Stimulated activated CD4-positive, alpha-beta T cell treated with anti-CD3 and anti-CD28 coated beads, Interleukin-2, amount 100 ng/mL, for 48 hours (primary cell): ENCODE measurements around the gene RUNX3.

Experiments used
- DNase-seq, 2 donors: peaks; one replicate each; pipeline ENCODE4 v3.0.0-alpha.2; 2020

Gene RUNX3

GRCh38 chr1:24963099-24963872 is 33.2 kb upstream of the RUNX3 start:
- no peak for DNase-seq

GRCh38 chr1:24961961-24962861 is 32.1 kb upstream of the RUNX3 start:
- no peak for DNase-seq

DNA sequence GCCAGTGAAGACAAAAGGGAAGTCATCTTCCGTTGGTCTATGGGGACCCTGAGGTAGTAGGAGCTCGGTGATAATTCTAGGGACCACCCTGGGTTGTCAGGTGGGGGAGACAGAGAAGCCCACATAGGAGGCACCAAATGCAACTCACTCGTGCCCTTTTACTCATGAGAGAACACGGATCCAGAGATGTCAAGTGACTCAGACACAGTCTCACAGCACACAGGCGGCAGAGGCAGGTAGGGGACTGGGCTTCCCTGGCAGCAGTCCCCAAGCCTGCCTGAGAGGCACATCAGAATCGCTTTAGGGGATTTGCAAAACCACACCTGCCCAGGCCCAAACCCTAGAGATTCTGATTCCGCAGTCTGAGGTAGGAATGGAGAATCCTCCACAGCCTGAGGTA is 31.3 kb upstream of the RUNX3 start:
- DNase-seq: no peak

DNA sequence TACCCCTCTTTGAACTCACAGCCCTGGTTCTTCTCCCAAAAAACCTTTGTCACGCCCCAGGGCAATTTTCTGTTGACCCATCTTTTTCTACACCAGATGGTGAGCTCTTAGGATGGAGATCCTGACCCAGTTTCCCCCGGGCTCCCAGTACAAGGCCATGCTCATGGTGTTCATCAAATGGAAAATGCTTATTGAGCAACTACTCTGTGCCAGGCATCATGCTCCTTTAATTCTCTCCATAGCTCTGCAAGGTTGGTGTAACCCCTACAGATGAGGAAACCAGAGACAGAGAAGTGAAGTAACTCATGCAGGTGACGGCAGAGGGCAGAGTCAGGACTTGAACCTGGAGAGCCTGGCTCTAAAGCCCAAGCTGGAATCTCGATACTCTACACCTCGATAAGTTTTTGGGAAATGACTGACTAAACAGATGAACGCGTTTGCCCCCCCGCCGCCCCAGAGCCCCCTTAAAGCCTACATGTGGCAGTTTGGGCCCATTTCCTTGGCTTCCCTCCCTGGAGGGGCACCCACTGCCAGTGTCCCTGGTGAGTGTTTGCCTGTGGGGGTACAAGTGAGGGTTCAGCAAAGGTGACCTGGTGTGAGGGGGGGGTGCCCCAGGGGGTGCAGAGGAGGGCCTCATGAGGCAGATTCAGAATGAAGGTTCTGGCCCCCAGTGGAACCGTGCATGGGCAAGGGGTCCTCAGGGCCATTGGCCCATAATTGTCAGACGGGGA is 30.2 kb upstream of the RUNX3 start:
- no peak for DNase-seq

DNA sequence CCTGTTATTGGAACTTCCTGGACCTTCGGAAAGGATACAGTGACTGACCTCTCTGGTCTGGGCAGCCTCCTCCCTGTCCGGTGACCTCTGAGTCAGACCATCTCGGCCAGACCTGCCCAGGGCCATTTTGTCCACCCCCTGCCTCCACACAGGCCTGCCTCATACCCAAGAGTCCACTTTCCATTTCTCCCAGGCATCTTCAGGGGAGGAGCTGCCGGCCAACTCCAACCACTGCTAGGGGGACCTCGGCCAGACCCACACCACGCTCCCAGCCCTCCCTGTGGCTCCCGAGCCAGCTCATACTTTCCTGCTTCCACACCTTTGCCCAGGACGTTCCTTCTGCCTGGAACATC is 29.5 kb upstream of the RUNX3 start:
- DNase-seq: no peak

DNA sequence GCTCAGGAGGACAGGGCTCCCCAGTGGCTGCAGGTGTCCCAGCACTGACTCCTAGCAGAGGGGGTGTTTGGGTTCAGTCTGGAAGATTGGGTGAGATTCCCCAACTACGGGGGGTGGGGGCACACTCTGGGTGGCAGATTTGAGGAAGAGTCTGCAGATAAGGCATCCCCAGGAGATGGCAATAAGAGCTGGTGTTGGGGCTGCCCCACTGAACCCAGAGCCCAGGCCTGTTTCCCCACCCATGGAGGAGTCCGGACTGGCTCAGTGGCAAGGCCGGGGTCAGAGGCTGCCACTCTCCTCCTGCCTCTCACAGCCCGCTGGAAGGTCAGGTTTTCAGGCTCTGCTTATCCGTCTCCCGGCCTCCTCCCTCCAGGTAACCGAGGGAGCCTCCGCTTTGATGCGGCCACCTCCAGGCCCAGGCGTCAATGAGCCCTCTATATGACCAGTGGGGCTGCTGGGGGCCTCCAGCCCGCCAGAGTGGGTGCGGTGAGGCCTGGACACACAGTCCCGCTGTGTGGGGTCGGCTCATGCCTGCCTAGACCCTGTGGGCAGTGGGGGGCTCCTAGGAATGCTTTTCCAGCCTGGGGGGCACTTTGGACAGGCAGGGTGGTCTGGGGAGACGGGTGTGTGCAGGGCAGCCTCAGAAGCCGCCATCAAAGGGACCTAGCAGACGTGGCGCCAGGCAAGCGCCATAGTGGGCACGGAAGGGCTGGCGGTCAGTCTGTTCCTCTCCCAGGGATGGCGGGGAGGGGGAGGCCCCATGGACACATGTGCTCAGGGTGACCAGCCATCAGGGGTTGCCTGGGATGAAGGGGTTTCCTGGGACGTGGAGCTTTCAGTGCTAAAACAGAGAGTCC is 28.9 kb upstream of the RUNX3 start:
- no peak for DNase-seq

DNA sequence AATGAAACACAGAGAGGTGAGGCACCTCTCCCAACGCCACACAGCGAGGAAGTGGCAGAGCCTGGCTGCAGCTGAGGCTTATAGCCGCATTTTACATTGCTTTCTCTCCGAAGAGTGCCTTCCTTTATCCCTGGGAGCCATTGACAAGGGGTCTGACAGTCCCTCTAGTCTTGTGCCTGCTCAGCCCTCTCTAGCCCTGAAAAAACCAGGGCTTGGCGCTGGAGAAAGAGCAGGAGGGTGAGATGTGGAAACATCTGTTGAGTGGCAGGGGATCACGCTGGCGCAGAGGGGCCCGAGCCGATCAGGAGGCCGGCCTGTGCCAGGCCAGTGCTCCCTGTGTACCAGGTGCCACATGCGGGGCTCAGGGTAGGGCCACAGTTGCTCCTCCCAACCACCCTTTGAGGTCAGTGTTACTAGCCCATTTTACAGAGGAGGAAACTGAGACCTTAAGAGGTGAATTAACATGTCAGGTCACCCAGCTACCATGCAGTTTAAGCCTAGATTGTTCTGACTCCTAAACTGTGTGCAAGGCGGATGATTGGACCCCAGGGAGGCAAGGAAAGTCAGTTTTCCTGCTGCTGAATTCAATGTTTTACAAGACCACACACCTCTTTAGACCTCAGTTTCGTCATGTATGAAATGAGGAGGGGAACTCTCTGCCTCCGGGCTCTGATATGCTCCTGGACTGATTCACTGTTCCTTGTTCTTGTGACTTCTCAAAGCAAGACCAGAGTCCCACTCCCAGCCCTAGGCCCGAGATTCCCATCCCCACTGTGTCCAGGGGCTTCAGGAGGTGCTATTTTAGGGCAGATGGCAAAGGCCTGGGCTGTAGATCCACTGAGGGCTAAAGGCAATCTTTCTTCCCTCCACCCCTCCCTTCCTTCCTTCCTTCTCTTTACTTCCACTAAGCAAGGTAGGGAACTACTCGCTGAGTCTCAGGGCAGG is 28.0 kb upstream of the RUNX3 start:
- DNase-seq: no peak

GRCh38 chr1:24957016-24957807 is 27.1 kb upstream of the RUNX3 start:
- DNase-seq: no peak

DNA sequence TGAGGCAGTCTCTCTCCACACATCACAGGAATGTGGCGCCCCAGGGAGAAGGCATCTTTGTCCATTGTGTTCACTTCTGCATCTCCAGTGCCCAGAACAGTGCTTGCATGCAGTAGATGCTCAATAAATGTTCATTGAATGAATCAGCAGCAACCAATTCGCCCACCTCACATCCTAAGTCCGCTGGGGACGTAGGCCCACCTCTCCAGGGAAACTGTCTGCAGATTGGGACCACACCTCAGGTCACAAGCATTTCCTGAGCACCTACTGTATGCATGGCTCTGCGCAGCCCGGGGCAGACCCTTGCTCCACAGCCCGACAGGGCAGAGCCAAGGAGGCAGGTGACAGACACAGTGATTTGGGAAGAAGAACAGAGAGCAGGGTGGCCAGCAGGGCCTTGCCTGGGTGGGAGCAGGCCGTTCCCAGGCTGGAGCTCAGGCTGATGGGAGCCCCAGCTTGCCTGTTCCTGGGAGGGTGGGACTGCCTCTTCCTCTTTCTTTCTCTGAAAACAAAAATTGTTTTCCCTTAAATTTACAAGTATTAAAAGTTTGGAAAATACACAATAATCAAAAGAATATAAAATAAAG is 25.8 kb upstream of the RUNX3 start:
- no peak for DNase-seq

DNA sequence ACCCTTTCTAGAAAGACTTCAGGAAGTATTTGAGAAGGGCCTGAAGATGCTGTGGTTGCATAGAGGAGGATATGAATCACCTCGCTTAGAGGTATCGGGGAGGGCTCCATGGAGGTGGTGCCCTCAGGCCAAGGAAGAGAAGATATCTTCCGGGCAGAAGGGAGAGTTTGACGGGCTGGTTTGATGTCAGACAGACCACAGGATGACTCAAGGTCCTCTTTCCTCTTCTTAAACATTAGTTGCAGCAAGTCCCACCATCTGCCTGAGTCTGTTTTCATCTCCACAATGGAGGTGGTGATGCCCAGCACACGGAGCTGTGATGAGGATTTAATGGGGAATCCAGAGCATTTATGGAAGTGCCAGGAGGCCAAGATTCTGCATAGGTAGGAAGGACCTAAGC is 25.1 kb upstream of the RUNX3 start:
- peak; percentile 55 to 67 for DNase-seq

GRCh38 chr1:24954631-24955030 is 24.6 kb upstream of the RUNX3 start:
- no peak for DNase-seq

DNA sequence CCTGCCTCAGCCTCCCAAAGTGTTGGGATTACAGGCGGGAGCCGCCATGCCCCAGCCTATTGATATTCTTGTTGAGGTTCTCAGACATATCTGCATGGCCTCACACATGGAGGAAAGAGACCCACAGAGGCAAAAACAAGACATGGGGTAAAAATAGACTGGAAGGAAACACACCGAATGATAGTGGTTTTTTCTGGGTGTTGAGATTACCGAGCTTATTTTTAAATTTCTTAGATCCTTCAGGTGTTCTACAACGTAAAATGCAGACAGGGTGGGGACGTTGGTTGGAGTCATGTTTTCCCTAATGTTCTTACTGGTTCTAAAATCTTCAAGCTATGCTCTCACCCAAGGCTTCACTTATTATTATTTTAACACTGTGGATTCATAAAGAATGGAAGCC is 23.9 kb upstream of the RUNX3 start:
- no peak for DNase-seq

DNA sequence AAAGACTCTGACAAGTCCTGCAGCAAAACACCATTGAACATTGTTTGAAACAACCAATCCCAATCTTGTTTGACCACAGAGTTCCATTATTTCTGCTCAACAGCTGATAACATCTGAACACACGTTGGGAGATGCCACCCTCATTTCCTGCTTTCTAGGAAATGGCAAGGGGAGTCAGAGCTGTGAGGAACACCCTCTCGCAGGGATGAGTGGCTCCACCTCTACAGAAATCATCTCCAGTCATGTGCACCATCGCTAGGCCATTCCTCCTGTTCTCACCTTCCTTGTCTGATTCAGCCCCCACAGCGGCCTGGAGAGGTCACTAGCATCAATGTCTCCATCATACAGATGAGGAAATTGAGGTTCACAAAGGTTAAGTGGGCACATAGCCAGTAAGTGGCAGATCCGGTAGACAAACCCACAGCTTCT is 22.4 kb upstream of the RUNX3 start:
- DNase-seq: no peak

DNA sequence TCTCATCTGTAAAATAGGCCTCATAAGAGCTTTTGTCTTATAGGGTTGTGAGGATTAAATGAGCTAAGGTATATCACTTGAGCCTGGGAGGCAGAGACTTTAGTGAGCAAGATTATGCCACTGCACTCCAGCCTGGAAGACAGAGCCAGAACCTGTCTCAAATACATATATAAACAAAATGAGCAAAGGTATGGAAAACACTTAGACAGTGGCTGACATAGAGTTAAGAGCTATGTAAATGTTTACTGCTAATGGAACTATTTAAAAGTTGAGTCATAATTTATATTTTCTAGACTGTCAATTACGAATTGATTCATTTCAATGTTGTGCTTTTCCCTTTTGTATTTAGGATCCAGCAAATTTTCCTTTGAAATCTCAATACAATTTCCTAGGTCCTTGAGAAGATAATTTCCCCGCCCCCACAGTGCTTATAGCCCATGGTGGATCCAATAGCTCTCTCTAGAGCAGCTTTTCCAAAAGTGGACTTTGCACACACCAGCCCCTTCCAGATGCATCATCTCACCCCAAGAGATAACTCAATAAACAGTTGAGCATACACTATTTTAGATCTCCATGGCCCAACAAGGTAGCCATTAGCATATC is 21.8 kb upstream of the RUNX3 start:
- DNase-seq: no peak

GRCh38 chr1:24951337-24951736 is 21.3 kb upstream of the RUNX3 start:
- DNase-seq: no peak

- no peak for DNase-seq
These were observed 19.3 kb upstream of the RUNX3 start for GRCh38 chr1:24949331-24949881.

GRCh38 chr1:24948079-24948827 is 18.2 kb upstream of the RUNX3 start:
- DNase-seq: no peak

DNA sequence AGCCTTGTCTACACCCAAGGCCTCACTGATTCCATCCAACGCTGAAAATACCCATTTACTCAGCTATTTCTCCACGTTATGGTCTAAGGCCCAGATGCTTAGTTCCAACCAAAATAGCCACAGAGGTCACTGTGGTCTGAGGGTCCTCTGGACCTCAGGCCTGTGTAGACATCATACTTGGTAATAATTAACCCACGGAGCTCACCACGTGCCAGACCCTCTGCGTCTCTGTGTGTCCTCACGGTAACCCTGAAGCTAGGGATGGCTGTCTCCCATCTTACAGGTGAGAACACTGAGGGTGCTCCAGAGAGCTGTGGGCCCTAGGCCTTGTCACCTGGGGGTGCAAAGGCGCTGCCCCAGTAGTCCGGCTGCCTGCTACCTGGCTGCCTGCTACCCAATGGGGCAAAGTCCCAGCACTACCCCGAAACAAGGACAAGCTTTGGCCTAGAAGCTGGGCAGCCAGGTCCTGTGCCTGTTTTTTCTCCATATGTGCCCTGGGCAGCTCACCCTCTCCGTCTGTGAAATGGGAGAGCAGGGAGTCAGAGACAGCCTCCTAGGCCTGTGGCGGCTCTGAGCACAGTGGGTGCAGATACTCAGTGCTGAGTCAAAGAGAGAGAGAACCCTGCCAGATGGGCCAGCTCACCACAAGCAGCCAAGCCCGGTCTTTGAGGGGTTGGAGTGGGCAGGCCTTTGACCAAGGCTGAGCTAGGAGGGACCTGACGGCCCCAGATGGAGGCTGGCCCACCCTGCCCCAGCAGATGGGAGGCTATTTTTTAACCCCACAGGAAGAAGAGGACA is 17.0 kb upstream of the RUNX3 start:
- no peak for DNase-seq
